ENCODE results near the gene SUMO2. TPM values are rescaled to one million over a fixed set of nuclear protein-coding genes. Genes with fewer than 3 reads are reported as not detected.

SUMO2 gene
- total RNA-seq, 1 experiment from 2014 or later = 859 TPM

GRCh38 chr17:75194879-75195278 is 12.1 kb upstream of the SUMO2 start:
- Histone ChIP-seq H3K36me3 (ENCODE audit: control insufficient read depth in 1 of 2, insufficient read depth in 2 of 2, low read length in 2 of 2) (no peaks in the 10 kb centered on the region), H3K9me2 (ENCODE audit: insufficient read depth) (no peaks in the 10 kb centered on the region), H3K79me2 (ENCODE audit: insufficient read depth, low read length) (no peaks in the 10 kb centered on the region), H3K9ac (ENCODE audit: low read length) (no peak overlapping the region), H4K20me1 (ENCODE audit: insufficient read depth) (no peaks in the 10 kb centered on the region), H3K27me3 (ENCODE audit: insufficient read depth, low read length) (no peaks in the 10 kb centered on the region), H2AFZ (ENCODE audit: low read depth, low read length, poor library complexity, severe bottlenecking) (no peak overlapping the region), H3K27ac (ENCODE audit: low read depth, low read length) (no peak overlapping the region), H3K9me3 (ENCODE audit: control insufficient read depth in 1 of 2, insufficient read depth in 1 of 2, low read depth in 1 of 2, low read length in 2 of 2) (no peaks in the 10 kb centered on the region), H3K4me1 (ENCODE audit: control insufficient read depth in 1 of 2, insufficient read depth in 2 of 2, low read length in 2 of 2) (peaks cover 14 to 20% of the 10 kb centered on the region in 2 experiments), H3K4me2 (ENCODE audit: low read length) (no peak overlapping the region), H3K4me3 (replicated peaks in 1 of 2; ENCODE audit: low read depth in 1 of 2, low read length in 2 of 2) (no peak overlapping the region)
- intact Hi-C loops (cut with micrococcal nuclease) = no loop called here
- ChIA-PET RAD21 (ENCODE audit: low non-redundant PET in 1 of 2, low total read pairs in 2 of 2, uncharacterized antibody in 2 of 2, unreplicated experiment in 2 of 2) (no interaction called here), POLR2A (no interaction called here), CTCF (no interaction called here)
- no TSS peak for BruUV-seq (replicated peaks)
- TF ChIP-seq, protein P1, sequence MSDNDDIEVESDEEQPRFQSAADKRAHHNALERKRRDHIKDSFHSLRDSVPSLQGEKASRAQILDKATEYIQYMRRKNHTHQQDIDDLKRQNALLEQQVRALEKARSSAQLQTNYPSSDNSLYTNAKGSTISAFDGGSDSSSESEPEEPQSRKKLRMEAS (IDR thresholded peaks at IDR 0.05) = no peak
- TF ChIP-seq CEBPB (IDR thresholded peaks at IDR 0.05; ENCODE audit: low read depth) (no peak), SIN3A (IDR thresholded peaks at IDR 0.05; ENCODE audit: low read depth) (no peak), RAD21 (IDR thresholded peaks at IDR 0.05; ENCODE audit: low read depth) (no peak), TCF7L2 (IDR thresholded peaks at IDR 0.05; ENCODE audit: borderline replicate concordance, extremely low read depth, insufficient read depth, insufficient read length) (no peak)
- TF ChIP-seq, protein P2, sequence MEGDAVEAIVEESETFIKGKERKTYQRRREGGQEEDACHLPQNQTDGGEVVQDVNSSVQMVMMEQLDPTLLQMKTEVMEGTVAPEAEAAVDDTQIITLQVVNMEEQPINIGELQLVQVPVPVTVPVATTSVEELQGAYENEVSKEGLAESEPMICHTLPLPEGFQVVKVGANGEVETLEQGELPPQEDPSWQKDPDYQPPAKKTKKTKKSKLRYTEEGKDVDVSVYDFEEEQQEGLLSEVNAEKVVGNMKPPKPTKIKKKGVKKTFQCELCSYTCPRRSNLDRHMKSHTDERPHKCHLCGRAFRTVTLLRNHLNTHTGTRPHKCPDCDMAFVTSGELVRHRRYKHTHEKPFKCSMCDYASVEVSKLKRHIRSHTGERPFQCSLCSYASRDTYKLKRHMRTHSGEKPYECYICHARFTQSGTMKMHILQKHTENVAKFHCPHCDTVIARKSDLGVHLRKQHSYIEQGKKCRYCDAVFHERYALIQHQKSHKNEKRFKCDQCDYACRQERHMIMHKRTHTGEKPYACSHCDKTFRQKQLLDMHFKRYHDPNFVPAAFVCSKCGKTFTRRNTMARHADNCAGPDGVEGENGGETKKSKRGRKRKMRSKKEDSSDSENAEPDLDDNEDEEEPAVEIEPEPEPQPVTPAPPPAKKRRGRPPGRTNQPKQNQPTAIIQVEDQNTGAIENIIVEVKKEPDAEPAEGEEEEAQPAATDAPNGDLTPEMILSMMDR (IDR thresholded peaks at IDR 0.05 in 2 of 3, conservative IDR thresholded peaks at IDR 0.05 in 1 of 3; ENCODE audit: borderline replicate concordance in 1 of 3, insufficient read depth in 1 of 3, low read depth in 2 of 3, low read length in 2 of 3) = no peak
- TF ChIP-seq, protein P3, sequence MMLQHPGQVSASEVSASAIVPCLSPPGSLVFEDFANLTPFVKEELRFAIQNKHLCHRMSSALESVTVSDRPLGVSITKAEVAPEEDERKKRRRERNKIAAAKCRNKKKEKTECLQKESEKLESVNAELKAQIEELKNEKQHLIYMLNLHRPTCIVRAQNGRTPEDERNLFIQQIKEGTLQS (IDR thresholded peaks at IDR 0.05) = no peak
- DNase-seq (ENCODE audit: low read depth, low spot score) (no peak), ATAC-seq (no peak)

- no peak for ATAC-seq
- TF ChIP-seq RAD21 (IDR thresholded peaks at IDR 0.05; ENCODE audit: low read depth) (no peak), EZH2phosphoT487 (IDR thresholded peaks at IDR 0.05; ENCODE audit: borderline replicate concordance) (no peak), REST (IDR thresholded peaks at IDR 0.05; ENCODE audit: low read depth) (no peak)
- TF ChIP-seq, protein P1 (IDR thresholded peaks at IDR 0.05) = no peak
- TF ChIP-seq, protein P4, sequence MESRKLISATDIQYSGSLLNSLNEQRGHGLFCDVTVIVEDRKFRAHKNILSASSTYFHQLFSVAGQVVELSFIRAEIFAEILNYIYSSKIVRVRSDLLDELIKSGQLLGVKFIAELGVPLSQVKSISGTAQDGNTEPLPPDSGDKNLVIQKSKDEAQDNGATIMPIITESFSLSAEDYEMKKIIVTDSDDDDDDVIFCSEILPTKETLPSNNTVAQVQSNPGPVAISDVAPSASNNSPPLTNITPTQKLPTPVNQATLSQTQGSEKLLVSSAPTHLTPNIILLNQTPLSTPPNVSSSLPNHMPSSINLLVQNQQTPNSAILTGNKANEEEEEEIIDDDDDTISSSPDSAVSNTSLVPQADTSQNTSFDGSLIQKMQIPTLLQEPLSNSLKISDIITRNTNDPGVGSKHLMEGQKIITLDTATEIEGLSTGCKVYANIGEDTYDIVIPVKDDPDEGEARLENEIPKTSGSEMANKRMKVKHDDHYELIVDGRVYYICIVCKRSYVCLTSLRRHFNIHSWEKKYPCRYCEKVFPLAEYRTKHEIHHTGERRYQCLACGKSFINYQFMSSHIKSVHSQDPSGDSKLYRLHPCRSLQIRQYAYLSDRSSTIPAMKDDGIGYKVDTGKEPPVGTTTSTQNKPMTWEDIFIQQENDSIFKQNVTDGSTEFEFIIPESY (IDR thresholded peaks at IDR 0.05; ENCODE audit: extremely low read depth, insufficient replicate concordance, low read length) = no peak
These were observed 8.8 kb upstream of the SUMO2 start for GRCh38 chr17:75191584-75191983.

More at GRCh38 chr17:75191584-75191983, 8.8 kb upstream of the SUMO2 start:
- no peak overlapping the region for H3K4me2 ChIP-seq (ENCODE audit: low read length)
- no peak for DNase-seq (ENCODE audit: low read depth, low spot score)
- POLR2A ChIA-PET = interaction anchor here (0.7 to 1.5 kb wide), 4 partner anchors 8 to 182 kb away, joined by 3 to 5 read pairs (median 4); partner anchors contain the start of gene SUMO2
- intact Hi-C loops (cut with micrococcal nuclease) = no loop called here
- H3K9me2 ChIP-seq (ENCODE audit: insufficient read depth) = no peaks in the 10 kb centered on the region
- H3K4me1 ChIP-seq (ENCODE audit: control insufficient read depth in 1 of 2, insufficient read depth in 2 of 2, low read length in 2 of 2) = peaks cover 9 to 13% of the 10 kb centered on the region in 2 experiments
- H3K79me2 ChIP-seq (ENCODE audit: insufficient read depth, low read length) = no peaks in the 10 kb centered on the region
- H3K36me3 ChIP-seq (ENCODE audit: control insufficient read depth in 1 of 2, insufficient read depth in 2 of 2, low read length in 2 of 2) = no peaks in the 10 kb centered on the region
- no peaks in the 10 kb centered on the region for H3K9me3 ChIP-seq (ENCODE audit: control insufficient read depth in 1 of 2, insufficient read depth in 1 of 2, low read depth in 1 of 2, low read length in 2 of 2)
- H2AFZ ChIP-seq (ENCODE audit: low read depth, low read length, poor library complexity, severe bottlenecking) = no peak overlapping the region
- no TSS peak for BruUV-seq (replicated peaks)
- H4K20me1 ChIP-seq (ENCODE audit: insufficient read depth) = no peaks in the 10 kb centered on the region
- CTCF ChIA-PET = interaction anchor here (0.7 to 6.2 kb wide), 2 partner anchors 9 to 127 kb away, joined by 3 to 45 read pairs; no protein-coding TSS in a partner anchor
- no peak overlapping the region for H3K27ac ChIP-seq (ENCODE audit: low read depth, low read length)
- no peaks in the 10 kb centered on the region for H3K27me3 ChIP-seq (ENCODE audit: insufficient read depth, low read length)
- no peak overlapping the region for H3K9ac ChIP-seq (ENCODE audit: low read length)
- no peak overlapping the region for H3K4me3 ChIP-seq (replicated peaks in 1 of 2; ENCODE audit: low read depth in 1 of 2, low read length in 2 of 2)
- RAD21 ChIA-PET (ENCODE audit: low non-redundant PET in 1 of 2, low total read pairs in 2 of 2, uncharacterized antibody in 2 of 2, unreplicated experiment in 2 of 2) = no interaction called here

Data from HCT116 (cell line).